ENCODE measurements around the gene BTLA.

DNA sequence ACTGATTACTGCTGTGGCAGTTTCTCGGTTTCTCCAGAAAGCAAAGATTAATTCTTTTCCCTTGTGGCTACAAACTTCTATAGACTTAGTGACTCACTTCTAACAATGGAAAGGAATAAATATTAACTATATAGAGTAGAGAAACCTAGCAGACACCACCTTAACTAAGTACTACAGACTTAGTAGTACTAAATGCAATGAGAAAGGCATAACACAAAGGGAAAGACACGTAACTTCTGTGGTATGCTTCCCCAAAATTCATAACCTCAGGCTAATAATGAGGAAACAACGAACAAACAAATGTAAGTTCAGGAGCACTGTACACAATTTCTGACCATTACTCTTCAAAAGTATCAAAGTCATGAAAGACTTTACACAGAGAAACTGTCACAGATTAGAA, 31.3 kb upstream of the BTLA start:
- TF ChIP-seq, protein P1, sequence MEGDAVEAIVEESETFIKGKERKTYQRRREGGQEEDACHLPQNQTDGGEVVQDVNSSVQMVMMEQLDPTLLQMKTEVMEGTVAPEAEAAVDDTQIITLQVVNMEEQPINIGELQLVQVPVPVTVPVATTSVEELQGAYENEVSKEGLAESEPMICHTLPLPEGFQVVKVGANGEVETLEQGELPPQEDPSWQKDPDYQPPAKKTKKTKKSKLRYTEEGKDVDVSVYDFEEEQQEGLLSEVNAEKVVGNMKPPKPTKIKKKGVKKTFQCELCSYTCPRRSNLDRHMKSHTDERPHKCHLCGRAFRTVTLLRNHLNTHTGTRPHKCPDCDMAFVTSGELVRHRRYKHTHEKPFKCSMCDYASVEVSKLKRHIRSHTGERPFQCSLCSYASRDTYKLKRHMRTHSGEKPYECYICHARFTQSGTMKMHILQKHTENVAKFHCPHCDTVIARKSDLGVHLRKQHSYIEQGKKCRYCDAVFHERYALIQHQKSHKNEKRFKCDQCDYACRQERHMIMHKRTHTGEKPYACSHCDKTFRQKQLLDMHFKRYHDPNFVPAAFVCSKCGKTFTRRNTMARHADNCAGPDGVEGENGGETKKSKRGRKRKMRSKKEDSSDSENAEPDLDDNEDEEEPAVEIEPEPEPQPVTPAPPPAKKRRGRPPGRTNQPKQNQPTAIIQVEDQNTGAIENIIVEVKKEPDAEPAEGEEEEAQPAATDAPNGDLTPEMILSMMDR (IDR thresholded peaks at IDR 0.05): no peak
- no peak for TF ChIP-seq POLR2A (IDR thresholded peaks at IDR 0.05)
